ENCODE data around the gene SPEG. TPM values are rescaled to one million over a fixed set of nuclear protein-coding genes. Genes with fewer than 3 reads are reported as not detected.
A peak's percentile ranks its signal among the peaks of the same experiment; 100 is the strongest.

The SPEG gene
- total and polyA plus RNA-seq, 2 of the 13 experiments (the other 11 are each of a cell fraction or from before 2014, with no cell fraction given): 0.18 to 0.24 TPM

DNA sequence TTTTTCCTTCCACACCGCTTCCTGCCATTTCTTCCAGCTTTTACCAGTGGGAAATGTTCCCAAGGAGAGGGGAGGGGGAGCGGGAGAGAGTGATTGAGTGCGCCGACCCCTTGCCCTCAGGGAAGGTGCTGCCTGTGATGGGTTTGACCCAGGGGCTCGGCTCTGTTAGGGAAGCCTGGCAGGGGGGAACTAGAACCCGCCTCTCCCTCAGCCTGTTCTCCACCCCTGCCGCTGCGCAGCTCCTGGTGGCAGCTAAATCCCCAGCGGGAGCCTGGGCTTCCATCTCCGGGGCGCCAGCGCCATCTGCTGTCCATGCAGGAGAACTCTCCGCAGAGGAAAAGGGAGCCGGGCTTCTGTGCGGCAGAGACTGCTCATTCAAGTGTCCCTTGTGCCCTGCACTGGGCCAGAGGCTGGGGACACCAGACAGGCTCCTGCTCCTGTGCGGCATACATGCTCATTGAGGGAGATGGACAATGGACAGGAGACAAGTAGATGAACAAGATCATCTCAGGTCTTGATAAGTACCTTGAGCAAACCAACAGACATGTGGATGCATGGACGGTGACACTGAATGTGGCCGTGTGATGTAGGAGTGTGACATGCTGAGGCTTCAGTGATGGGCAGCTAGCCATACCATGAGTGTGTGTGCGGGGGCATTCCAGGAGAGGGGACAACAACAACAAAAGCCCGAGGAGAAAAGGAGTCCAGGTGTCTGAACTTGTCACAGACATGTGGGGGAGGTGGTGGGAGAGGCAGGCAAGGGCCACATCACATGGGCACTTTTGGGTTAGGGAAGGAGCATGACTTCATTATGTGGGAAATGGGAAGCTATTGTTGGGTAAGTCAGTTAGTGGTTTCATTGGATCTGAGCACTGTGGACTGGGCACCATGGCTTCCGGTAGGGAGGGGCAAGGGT lies 95.7 kb downstream of the SPEG start (continued):
- TF ChIP-seq, protein P1, sequence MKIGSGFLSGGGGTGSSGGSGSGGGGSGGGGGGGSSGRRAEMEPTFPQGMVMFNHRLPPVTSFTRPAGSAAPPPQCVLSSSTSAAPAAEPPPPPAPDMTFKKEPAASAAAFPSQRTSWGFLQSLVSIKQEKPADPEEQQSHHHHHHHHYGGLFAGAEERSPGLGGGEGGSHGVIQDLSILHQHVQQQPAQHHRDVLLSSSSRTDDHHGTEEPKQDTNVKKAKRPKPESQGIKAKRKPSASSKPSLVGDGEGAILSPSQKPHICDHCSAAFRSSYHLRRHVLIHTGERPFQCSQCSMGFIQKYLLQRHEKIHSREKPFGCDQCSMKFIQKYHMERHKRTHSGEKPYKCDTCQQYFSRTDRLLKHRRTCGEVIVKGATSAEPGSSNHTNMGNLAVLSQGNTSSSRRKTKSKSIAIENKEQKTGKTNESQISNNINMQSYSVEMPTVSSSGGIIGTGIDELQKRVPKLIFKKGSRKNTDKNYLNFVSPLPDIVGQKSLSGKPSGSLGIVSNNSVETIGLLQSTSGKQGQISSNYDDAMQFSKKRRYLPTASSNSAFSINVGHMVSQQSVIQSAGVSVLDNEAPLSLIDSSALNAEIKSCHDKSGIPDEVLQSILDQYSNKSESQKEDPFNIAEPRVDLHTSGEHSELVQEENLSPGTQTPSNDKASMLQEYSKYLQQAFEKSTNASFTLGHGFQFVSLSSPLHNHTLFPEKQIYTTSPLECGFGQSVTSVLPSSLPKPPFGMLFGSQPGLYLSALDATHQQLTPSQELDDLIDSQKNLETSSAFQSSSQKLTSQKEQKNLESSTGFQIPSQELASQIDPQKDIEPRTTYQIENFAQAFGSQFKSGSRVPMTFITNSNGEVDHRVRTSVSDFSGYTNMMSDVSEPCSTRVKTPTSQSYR (CRISPR knock-in tag; IDR thresholded peaks at IDR 0.05; ENCODE audit: borderline replicate concordance): no peak; the same call in 1 of the 2 replicates
- no peak for TF ChIP-seq ZNF232 (CRISPR knock-in tag; IDR thresholded peaks at IDR 0.05; ENCODE audit: borderline replicate concordance)
- TF ChIP-seq, protein P2, sequence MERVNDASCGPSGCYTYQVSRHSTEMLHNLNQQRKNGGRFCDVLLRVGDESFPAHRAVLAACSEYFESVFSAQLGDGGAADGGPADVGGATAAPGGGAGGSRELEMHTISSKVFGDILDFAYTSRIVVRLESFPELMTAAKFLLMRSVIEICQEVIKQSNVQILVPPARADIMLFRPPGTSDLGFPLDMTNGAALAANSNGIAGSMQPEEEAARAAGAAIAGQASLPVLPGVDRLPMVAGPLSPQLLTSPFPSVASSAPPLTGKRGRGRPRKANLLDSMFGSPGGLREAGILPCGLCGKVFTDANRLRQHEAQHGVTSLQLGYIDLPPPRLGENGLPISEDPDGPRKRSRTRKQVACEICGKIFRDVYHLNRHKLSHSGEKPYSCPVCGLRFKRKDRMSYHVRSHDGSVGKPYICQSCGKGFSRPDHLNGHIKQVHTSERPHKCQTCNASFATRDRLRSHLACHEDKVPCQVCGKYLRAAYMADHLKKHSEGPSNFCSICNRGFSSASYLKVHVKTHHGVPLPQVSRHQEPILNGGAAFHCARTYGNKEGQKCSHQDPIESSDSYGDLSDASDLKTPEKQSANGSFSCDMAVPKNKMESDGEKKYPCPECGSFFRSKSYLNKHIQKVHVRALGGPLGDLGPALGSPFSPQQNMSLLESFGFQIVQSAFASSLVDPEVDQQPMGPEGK (CRISPR knock-in tag; IDR thresholded peaks at IDR 0.05): no peak
- TF ChIP-seq, protein P3, sequence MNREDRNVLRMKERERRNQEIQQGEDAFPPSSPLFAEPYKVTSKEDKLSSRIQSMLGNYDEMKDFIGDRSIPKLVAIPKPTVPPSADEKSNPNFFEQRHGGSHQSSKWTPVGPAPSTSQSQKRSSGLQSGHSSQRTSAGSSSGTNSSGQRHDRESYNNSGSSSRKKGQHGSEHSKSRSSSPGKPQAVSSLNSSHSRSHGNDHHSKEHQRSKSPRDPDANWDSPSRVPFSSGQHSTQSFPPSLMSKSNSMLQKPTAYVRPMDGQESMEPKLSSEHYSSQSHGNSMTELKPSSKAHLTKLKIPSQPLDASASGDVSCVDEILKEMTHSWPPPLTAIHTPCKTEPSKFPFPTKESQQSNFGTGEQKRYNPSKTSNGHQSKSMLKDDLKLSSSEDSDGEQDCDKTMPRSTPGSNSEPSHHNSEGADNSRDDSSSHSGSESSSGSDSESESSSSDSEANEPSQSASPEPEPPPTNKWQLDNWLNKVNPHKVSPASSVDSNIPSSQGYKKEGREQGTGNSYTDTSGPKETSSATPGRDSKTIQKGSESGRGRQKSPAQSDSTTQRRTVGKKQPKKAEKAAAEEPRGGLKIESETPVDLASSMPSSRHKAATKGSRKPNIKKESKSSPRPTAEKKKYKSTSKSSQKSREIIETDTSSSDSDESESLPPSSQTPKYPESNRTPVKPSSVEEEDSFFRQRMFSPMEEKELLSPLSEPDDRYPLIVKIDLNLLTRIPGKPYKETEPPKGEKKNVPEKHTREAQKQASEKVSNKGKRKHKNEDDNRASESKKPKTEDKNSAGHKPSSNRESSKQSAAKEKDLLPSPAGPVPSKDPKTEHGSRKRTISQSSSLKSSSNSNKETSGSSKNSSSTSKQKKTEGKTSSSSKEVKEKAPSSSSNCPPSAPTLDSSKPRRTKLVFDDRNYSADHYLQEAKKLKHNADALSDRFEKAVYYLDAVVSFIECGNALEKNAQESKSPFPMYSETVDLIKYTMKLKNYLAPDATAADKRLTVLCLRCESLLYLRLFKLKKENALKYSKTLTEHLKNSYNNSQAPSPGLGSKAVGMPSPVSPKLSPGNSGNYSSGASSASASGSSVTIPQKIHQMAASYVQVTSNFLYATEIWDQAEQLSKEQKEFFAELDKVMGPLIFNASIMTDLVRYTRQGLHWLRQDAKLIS (CRISPR knock-in tag; IDR thresholded peaks at IDR 0.05): no peak
- TF ChIP-seq, protein P4, sequence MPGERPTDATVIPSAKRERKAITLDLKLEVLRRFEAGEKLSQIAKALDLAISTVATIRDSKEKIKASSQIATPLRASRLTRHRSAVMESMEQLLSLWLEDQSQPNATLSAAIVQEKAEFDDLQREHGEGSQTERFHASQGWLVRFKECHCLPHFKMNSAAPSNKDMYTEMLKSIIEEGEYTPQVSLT (CRISPR knock-in tag; IDR thresholded peaks at IDR 0.05; ENCODE audit: borderline replicate concordance, low read depth): no peak
- TF ChIP-seq ZNF7 (CRISPR knock-in tag; IDR thresholded peaks at IDR 0.05): no peak
- TF ChIP-seq ZNF674 (CRISPR knock-in tag; IDR thresholded peaks at IDR 0.05; ENCODE audit: low read depth): no peak
- TF ChIP-seq ZBTB38 (CRISPR knock-in tag; IDR thresholded peaks at IDR 0.05): peak; percentile 46; the same call in 1 of the 2 replicates
- TF ChIP-seq THAP11 (CRISPR knock-in tag; IDR thresholded peaks at IDR 0.05): peak; percentile 62
- TF ChIP-seq, protein P5, sequence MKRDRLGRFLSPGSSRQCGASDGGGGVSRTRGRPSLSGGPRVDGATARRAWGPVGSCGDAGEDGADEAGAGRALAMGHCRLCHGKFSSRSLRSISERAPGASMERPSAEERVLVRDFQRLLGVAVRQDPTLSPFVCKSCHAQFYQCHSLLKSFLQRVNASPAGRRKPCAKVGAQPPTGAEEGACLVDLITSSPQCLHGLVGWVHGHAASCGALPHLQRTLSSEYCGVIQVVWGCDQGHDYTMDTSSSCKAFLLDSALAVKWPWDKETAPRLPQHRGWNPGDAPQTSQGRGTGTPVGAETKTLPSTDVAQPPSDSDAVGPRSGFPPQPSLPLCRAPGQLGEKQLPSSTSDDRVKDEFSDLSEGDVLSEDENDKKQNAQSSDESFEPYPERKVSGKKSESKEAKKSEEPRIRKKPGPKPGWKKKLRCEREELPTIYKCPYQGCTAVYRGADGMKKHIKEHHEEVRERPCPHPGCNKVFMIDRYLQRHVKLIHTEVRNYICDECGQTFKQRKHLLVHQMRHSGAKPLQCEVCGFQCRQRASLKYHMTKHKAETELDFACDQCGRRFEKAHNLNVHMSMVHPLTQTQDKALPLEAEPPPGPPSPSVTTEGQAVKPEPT (CRISPR knock-in tag; IDR thresholded peaks at IDR 0.05; ENCODE audit: low read depth): peak; percentile 72; the same call in 1 of the 2 replicates
- peak; percentile 84; the same call in 1 of the 2 replicates for TF ChIP-seq PCBP1 (IDR thresholded peaks at IDR 0.05; ENCODE audit: borderline replicate concordance, low read depth, low read length)
- TF ChIP-seq PLRG1 (conservative IDR thresholded peaks at IDR 0.05): no peak
- no peak for TF ChIP-seq FOSL1 (CRISPR knock-in tag; IDR thresholded peaks at IDR 0.05; ENCODE audit: borderline replicate concordance)
- TF ChIP-seq RBAK (CRISPR knock-in tag; IDR thresholded peaks at IDR 0.05): no peak
- peak; percentile 85; the same call in 1 of the 2 replicates for TF ChIP-seq ZNF350 (CRISPR knock-in tag; IDR thresholded peaks at IDR 0.05; ENCODE audit: borderline replicate concordance, low read depth)
